HEK293 (cell line): ENCODE results near the gene MARVELD3.

Source experiments
- HOXD13 ChIP-seq: sonication (generic); formaldehyde crosslinking; IDR thresholded peaks from 2 replicates; pipeline ENCODE4 v1.8.0; 2022; ENCODE audit warnings: missing genetic modification reagents, borderline replicate concordance
- KLF10 ChIP-seq: fragments of 450-650 bp; IDR thresholded peaks from 2 replicates; pipeline ENCODE4 v1.5.1; 2018; ENCODE audit warnings: missing biosample characterization, mild to moderate bottlenecking, missing genetic modification characterization
- YY1 ChIP-seq: fragments of 450-650 bp; formaldehyde crosslinking; IDR thresholded peaks from 2 replicates; pipeline ENCODE4 v1.5.1; 2018; ENCODE audit warnings: missing biosample characterization, missing genetic modification characterization
- ZBTB17 ChIP-seq: fragments of 450-650 bp; formaldehyde crosslinking; IDR thresholded peaks from 2 replicates; pipeline ENCODE4 v1.5.1; 2016; ENCODE audit warnings: missing biosample characterization, missing genetic modification characterization
- ZBTB8A ChIP-seq: fragments of 450-650 bp; formaldehyde crosslinking; IDR thresholded peaks from 2 replicates; pipeline ENCODE4 v1.5.1; 2016; ENCODE audit warnings: missing biosample characterization, missing genetic modification characterization
- ZNF391 ChIP-seq: fragments of 450-650 bp; formaldehyde crosslinking; IDR thresholded peaks from 2 replicates; pipeline ENCODE4 v1.5.1; 2016; ENCODE audit warnings: low read depth, missing biosample characterization, missing genetic modification characterization, borderline replicate concordance
- ZNF423 ChIP-seq: fragments of 450-650 bp; formaldehyde crosslinking; IDR thresholded peaks from 2 replicates; pipeline ENCODE4 v1.5.1; 2016; ENCODE audit warnings: missing biosample characterization, missing genetic modification characterization
- ZNF473 ChIP-seq: fragments of 450-650 bp; formaldehyde crosslinking; IDR thresholded peaks from 2 replicates; pipeline ENCODE4 v1.5.1; 2017; ENCODE audit warnings: missing biosample characterization, missing genetic modification characterization
- TF ChIP-seq, protein P1 (sequence below): fragments of 450-650 bp; formaldehyde crosslinking; IDR thresholded peaks from 2 replicates; pipeline ENCODE4 v1.5.1; 2016; ENCODE audit warnings: missing biosample characterization, missing genetic modification characterization
- TF ChIP-seq, protein P2 (sequence below): fragments of 450-650 bp; formaldehyde crosslinking; IDR thresholded peaks from 2 replicates; pipeline ENCODE4 v1.5.1; 2016; ENCODE audit warnings: missing biosample characterization, missing genetic modification characterization

DNA sequence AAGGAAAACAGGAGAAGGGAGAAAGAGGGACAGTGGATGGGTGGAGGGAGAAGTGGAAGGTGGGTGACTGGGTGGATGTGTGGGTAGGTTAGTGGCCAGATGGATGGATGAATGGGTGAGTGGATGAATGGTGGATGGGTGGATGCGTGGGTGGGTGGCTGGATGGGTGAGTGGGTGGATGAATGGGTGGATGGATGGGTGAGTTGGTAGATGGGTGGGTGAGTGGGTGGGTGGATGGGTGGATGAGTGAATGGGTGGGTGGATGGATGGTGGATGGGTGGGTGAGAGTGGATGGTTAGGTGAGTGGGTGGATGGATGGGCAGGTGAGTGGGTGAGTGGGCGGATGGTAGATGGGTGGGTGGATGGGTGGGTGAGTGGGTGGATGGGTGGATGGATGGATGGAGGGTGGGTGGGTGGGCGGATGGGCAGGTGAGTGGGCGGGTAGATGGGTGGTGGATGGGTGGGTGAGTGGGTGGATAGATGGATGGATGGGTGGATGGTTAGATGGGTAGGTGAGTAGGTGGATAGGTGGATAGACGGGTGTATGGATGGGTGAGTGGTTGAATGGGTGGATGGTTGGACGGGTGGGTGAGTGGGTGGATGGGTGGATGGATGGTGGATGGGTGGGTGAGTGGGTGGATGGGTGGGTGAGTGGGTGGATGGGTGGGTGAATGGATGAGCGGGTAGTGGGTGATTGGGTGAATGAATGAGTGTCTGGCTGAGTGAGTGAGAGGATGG, 702 bp upstream of the MARVELD3 start:
- TF ChIP-seq, protein P1, sequence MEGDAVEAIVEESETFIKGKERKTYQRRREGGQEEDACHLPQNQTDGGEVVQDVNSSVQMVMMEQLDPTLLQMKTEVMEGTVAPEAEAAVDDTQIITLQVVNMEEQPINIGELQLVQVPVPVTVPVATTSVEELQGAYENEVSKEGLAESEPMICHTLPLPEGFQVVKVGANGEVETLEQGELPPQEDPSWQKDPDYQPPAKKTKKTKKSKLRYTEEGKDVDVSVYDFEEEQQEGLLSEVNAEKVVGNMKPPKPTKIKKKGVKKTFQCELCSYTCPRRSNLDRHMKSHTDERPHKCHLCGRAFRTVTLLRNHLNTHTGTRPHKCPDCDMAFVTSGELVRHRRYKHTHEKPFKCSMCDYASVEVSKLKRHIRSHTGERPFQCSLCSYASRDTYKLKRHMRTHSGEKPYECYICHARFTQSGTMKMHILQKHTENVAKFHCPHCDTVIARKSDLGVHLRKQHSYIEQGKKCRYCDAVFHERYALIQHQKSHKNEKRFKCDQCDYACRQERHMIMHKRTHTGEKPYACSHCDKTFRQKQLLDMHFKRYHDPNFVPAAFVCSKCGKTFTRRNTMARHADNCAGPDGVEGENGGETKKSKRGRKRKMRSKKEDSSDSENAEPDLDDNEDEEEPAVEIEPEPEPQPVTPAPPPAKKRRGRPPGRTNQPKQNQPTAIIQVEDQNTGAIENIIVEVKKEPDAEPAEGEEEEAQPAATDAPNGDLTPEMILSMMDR: no peak
- no peak for TF ChIP-seq HOXD13
- no peak for TF ChIP-seq ZBTB17 (tag by site-specific recombination)
- TF ChIP-seq ZNF391 (tag by site-specific recombination): no peak
- no peak for TF ChIP-seq YY1
- TF ChIP-seq, protein P2, sequence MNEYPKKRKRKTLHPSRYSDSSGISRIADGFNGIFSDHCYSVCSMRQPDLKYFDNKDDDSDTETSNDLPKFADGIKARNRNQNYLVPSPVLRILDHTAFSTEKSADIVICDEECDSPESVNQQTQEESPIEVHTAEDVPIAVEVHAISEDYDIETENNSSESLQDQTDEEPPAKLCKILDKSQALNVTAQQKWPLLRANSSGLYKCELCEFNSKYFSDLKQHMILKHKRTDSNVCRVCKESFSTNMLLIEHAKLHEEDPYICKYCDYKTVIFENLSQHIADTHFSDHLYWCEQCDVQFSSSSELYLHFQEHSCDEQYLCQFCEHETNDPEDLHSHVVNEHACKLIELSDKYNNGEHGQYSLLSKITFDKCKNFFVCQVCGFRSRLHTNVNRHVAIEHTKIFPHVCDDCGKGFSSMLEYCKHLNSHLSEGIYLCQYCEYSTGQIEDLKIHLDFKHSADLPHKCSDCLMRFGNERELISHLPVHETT (tag by site-specific recombination): no peak
- no peak for TF ChIP-seq ZBTB8A (tag by site-specific recombination)
- no peak for TF ChIP-seq ZNF473 (tag by site-specific recombination)
- TF ChIP-seq KLF10 (tag by site-specific recombination): no peak
- TF ChIP-seq ZNF423 (tag by site-specific recombination): no peak
